Testis (tissue), 5 donors: ENCODE measurements around the gene NCOA6. TPM values are rescaled to one million over a fixed set of nuclear protein-coding genes. Genes with fewer than 3 reads are reported as not detected.

Experiments
- DNase-seq: peaks from one replicate; pipeline ENCODE4 v3.0.0-alpha.2; 2019
- H3K27ac ChIP-seq, 2 donors: fragments of 200-600 bp; sonication (generic); one replicate each; pipeline ENCODE4 v1.5.1; 2019
- H3K27me3 ChIP-seq: fragments of 200-600 bp; sonication (generic); one replicate; pipeline ENCODE4 v1.5.1; 2019
- H3K36me3 ChIP-seq: fragments of 200-600 bp; sonication (generic); one replicate; pipeline ENCODE4 v1.5.1; 2017; ENCODE audit warnings: low read depth; ENCODE audit errors: missing control alignments
- H3K4me1 ChIP-seq: fragments of 200-600 bp; sonication (generic); one replicate; pipeline ENCODE4 v1.5.1; 2019
- H3K4me3 ChIP-seq, 2 donors: fragments of 200-600 bp; sonication (generic); one replicate each; pipeline ENCODE4 v1.5.1; 2017 to 2019
- H3K9me3 ChIP-seq: fragments of 200-600 bp; sonication (generic); one replicate; pipeline ENCODE4 v1.5.1; 2017
- CTCF ChIP-seq, 3 experiments: fragments of 450-650 bp in 2 of 3; fragments of 200-600 bp in 1 of 3; sonication (generic) in 1 of 3; IDR thresholded peaks; one replicate each; pipeline ENCODE4 v1.5.1; 2016 to 2019; ENCODE audit warnings: antibody characterized with exemption in 3 of 3, mild to moderate bottlenecking in 2 of 3, moderate library complexity in 1 of 3
- POLR2A ChIP-seq: fragments of 450-650 bp; IDR thresholded peaks from one replicate; pipeline ENCODE4 v1.6.1; 2017; ENCODE audit warnings: antibody characterized with exemption, mild to moderate bottlenecking, moderate library complexity
- WGBS, 2 donors: methylation state at CpG; one replicate each; pipeline ENCODE4 v1.1.5; 2018; 5-methylcytosine and 5-hydroxymethylcytosine counted together
- intact Hi-C: fragments of 100-400 bp; cut with DNase I; formaldehyde crosslinking; loops from one replicate; pipeline ENCODE4 v1.15.1; 2023; ENCODE audit warnings: low total_unique reads
- long read RNA-seq, 2 donors: transcript quantifications; one replicate each; lab custom pipeline, GENCODE V29; 2026
- polyA plus RNA-seq: library from polyadenylated mRNA; stranded (reverse); fragments of 350-450 nt; fragmentation: Illumina TruSeq; extraction: RNeasy Lipid Tissue Mini Kit (QIAGEN cat#74804); gene quantifications from one replicate; pipeline ENCODE4 v1.2.3, GENCODE V29; 2014; ENCODE audit warnings: low read depth, low replicate concordance; ENCODE audit not compliant: insufficient read depth
- total RNA-seq, 2 donors: library from RNA; depleted of rRNA; stranded (reverse); fragments of >200 nt; gene quantifications; one replicate each; pipeline ENCODE4 v1.2.3, GENCODE V29; 2016

NCOA6 gene
- total RNA-seq: 10 to 100 TPM; 48.1 to 54.4 TPM
- 45.2 TPM for polyA plus RNA-seq
- long read RNA-seq, donor 1, partial matches to known transcripts: 25 of 25 reads
- long read RNA-seq, donor 1, other reads (novel, unspliced or antisense): 0 of 25 reads
- long read RNA-seq, donor 2, partial matches to known transcripts: 34 of 34 reads
- long read RNA-seq, donor 2, other reads (novel, unspliced or antisense): 0 of 34 reads

- intact Hi-C loops: no loop called here
Observed at GRCh38 chr20:34825530-34826362, at the start of gene NCOA6. NCOA6 (minus strand) TSS chr20:34825651; CDS start chr20:34782355, 43,296 bp downstream.

GRCh38 chr20:34874094-34874654 lies 48.7 kb upstream of the NCOA6 start:
- WGBS, 2 donors: 33 to 38% methylated on average over 2 of the region's 2 CpGs
- intact Hi-C loops: loop anchor here (5.0 kb wide), 2 partner anchors 83 to 218 kb away; partner anchors contain the start of genes GSS, MYH7B and TRPC4AP
- Histone ChIP-seq H3K36me3 (no peaks in the 10 kb centered on the region), H3K27me3 (no peaks in the 10 kb centered on the region), H3K9me3 (no peaks in the 10 kb centered on the region), H3K4me3 (no peak overlapping the region), H3K4me1 (peaks cover 22% of the 10 kb centered on the region), H3K27ac (no peak overlapping the region)
- no peak for TF ChIP-seq POLR2A
- peak; percentile 84 to 91 (median 89) for TF ChIP-seq CTCF (IDR thresholded peaks at IDR 0.05)
- DNase-seq: peak; percentile 87

More at GRCh38 chr20:34825530-34826362, at the start of gene NCOA6:
- Histone ChIP-seq H3K4me1 (peaks cover 20% of the 10 kb centered on the region), H3K27ac (peak within 1 kb of the TSS; percentile 91 to 97), H3K27me3 (no peaks in the 10 kb centered on the region), H3K9me3 (no peaks in the 10 kb centered on the region), H3K4me3 (peak within 1 kb of the TSS; percentile 87 to 99), H3K36me3 (no peaks in the 10 kb centered on the region)
- DNase-seq: peak; percentile 94
- TF ChIP-seq POLR2A (no peak), CTCF (IDR thresholded peaks at IDR 0.05) (no peak)
- 17 to 20% methylated on average over 10 to 17 of the region's 52 CpGs for WGBS, 2 donors

- 53 to 61% methylated on average over 3 of the region's 3 CpGs for WGBS, 2 donors
- Histone ChIP-seq H3K27ac (no peak overlapping the region), H3K4me1 (peaks cover 22% of the 10 kb centered on the region), H3K9me3 (no peaks in the 10 kb centered on the region), H3K4me3 (no peak overlapping the region), H3K27me3 (no peaks in the 10 kb centered on the region), H3K36me3 (no peaks in the 10 kb centered on the region)
- TF ChIP-seq POLR2A (no peak), CTCF (IDR thresholded peaks at IDR 0.05) (no peak)
- DNase-seq: no peak
- intact Hi-C loops: loop anchor here (5.0 kb wide), 2 partner anchors 84 to 219 kb away; partner anchors contain the start of genes GSS, MYH7B and TRPC4AP
Observed at GRCh38 chr20:34873583-34874093, 48.2 kb upstream of the NCOA6 start.

- peak; percentile 87 for DNase-seq
- intact Hi-C loops: loop anchor here (5.0 kb wide), 2 partner anchors 85 to 220 kb away; partner anchors contain the start of genes GSS, MYH7B and TRPC4AP
- peaks cover 22% of the 10 kb centered on the region for H3K4me1 ChIP-seq
- H3K27ac ChIP-seq: peak within 1 kb of the TSS in 1 of 2 donors; percentile 39
- peak within 1 kb of the TSS; percentile 59 to 74 for H3K4me3 ChIP-seq
- no peaks in the 10 kb centered on the region for H3K9me3 ChIP-seq
- TF ChIP-seq POLR2A (no peak), CTCF (IDR thresholded peaks at IDR 0.05) (peak; percentile 12 to 66 (median 61))
- H3K27me3 ChIP-seq: no peaks in the 10 kb centered on the region
- no peaks in the 10 kb centered on the region for H3K36me3 ChIP-seq
- 0 to 1% methylated on average over 10 to 44 of the region's 52 CpGs for WGBS, 2 donors
Observed at GRCh38 chr20:34872622-34873224, 47.3 kb upstream of the NCOA6 start, which contains the start of gene GGT7. GGT7 (minus strand) TSS chr20:34872856; CDS start chr20:34872815, 41 bp downstream.
